Measurements from ENCODE around the gene PIAS4. TPM values are rescaled to one million over a fixed set of nuclear protein-coding genes. Genes with fewer than 3 reads are reported as not detected.

Gene PIAS4
- total RNA-seq, 1 donor from 2014 or later: 58.8 TPM

GRCh38 chr19:4030981-4031380, 23.4 kb downstream of the PIAS4 start:
- H3K9me3 Mint-ChIP-seq: no peaks in the 10 kb centered on the region
- DNase-seq (ENCODE audit: low read depth, low spot score): no peak
- TF ChIP-seq, protein P1, sequence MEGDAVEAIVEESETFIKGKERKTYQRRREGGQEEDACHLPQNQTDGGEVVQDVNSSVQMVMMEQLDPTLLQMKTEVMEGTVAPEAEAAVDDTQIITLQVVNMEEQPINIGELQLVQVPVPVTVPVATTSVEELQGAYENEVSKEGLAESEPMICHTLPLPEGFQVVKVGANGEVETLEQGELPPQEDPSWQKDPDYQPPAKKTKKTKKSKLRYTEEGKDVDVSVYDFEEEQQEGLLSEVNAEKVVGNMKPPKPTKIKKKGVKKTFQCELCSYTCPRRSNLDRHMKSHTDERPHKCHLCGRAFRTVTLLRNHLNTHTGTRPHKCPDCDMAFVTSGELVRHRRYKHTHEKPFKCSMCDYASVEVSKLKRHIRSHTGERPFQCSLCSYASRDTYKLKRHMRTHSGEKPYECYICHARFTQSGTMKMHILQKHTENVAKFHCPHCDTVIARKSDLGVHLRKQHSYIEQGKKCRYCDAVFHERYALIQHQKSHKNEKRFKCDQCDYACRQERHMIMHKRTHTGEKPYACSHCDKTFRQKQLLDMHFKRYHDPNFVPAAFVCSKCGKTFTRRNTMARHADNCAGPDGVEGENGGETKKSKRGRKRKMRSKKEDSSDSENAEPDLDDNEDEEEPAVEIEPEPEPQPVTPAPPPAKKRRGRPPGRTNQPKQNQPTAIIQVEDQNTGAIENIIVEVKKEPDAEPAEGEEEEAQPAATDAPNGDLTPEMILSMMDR (conservative IDR thresholded peaks at IDR 0.05): no peak

DNA sequence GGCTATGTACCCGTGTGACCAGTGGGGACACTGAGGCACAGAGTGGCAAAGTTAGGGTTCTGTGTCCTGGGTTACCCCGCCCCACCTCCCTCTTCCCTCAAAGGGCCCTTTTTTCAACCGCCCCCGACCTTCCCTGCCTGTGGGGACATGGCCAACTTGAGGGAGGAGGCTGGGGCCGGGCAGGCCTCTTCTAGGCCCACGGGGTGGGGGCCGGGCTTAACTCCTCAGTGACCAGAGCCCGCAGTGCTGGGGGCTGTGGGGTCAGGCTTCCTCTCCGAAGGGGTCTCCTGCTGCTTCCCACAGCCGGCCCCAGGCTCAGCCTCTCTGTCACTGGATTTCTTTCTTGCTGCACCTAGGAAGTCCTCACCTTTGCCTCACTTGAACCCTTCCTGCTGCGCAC, 23.9 kb downstream of the PIAS4 start:
- Mint-ChIP-seq H3K27ac (ENCODE audit: unreplicated experiment) (no peak overlapping the region), H3K4me1 (no peaks in the 10 kb centered on the region), H3K9me3 (no peaks in the 10 kb centered on the region), H3K4me3 (no peak overlapping the region), H3K27me3 (ENCODE audit: low read depth) (no peaks in the 10 kb centered on the region), H3K36me3 (ENCODE audit: low read depth) (peaks cover 3% of the 10 kb centered on the region)
- TF ChIP-seq, protein P1 (conservative IDR thresholded peaks at IDR 0.05): no peak
- DNase-seq (ENCODE audit: low read depth, low spot score): no peak

More at GRCh38 chr19:4030981-4031380, 23.4 kb downstream of the PIAS4 start:
- H3K27ac Mint-ChIP-seq (ENCODE audit: unreplicated experiment): no peak overlapping the region
- no peaks in the 10 kb centered on the region for H3K27me3 Mint-ChIP-seq (ENCODE audit: low read depth)
- no peak overlapping the region for H3K4me3 Mint-ChIP-seq
- no peaks in the 10 kb centered on the region for H3K4me1 Mint-ChIP-seq
- H3K36me3 Mint-ChIP-seq (ENCODE audit: low read depth): peaks cover 3% of the 10 kb centered on the region

DNA sequence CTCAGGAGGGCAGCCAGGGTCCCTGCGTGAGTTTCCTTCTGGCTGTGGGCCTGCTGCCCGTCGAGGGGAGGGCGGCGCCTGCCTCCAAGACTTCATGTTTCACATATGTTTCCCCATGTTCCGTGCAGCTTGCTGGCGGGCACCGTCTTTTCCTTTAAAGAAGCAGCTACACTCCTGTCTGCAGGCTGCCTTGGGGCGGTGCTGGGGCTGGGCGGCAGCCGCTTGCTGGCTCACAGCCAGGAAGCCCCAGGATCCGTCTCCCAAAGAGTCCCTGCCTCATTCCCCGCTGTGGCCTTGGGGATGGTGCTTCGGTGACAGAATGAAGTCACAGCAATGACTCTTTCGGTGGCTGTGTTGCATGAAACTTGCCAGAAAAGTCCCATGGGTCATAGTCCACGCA, 24.9 kb downstream of the PIAS4 start:
- H3K36me3 Mint-ChIP-seq (ENCODE audit: low read depth): peaks cover 3% of the 10 kb centered on the region
- no peak overlapping the region for H3K27ac Mint-ChIP-seq (ENCODE audit: unreplicated experiment)
- no peaks in the 10 kb centered on the region for H3K9me3 Mint-ChIP-seq
- TF ChIP-seq, protein P1 (conservative IDR thresholded peaks at IDR 0.05): no peak
- no peak for DNase-seq (ENCODE audit: low read depth, low spot score)
- H3K4me1 Mint-ChIP-seq: no peaks in the 10 kb centered on the region
- H3K4me3 Mint-ChIP-seq: no peak overlapping the region
- no peaks in the 10 kb centered on the region for H3K27me3 Mint-ChIP-seq (ENCODE audit: low read depth)

DNA sequence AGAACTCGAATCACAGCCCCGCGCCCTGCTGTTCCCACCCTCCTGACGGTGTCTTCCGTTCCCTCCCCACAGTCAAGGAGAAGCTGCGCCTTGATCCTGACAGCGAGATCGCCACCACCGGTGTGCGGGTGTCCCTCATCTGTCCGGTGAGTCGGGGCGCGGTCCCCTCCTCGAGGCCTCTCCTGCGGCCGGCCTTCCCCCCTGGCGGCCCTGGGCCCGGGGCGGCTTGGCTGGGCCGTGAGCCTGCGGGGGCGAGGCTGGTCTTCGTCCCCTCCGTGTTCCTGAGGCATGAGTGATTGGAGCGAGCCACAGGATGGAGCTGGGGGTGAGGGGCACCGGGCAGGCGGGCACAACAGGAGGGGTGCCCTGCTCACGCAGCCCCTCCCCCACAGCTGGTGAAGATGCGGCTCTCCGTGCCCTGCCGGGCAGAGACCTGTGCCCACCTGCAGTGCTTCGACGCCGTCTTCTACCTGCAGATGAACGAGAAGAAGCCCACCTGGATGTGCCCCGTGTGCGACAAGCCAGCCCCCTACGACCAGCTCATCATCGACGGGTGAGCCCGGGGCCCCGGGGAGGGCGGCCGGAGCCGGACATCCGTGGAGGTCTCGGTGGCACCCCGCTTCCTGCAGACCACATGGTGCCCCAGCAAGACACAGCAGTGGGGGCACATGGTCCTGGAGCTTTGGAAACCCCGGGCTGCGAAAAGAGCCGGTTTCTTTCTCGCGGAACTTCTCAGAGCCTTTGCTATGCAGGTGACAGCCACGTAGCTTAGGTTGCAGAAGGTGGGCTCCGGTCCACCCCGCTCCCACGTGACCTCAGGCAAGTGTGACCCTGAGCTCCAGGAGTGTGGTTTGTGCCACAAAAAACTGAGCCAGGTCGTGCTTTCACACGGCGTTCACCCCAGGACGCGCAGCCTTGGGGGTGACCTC, 25.8 kb downstream of the PIAS4 start:
- Mint-ChIP-seq H3K27me3 (ENCODE audit: low read depth) (no peaks in the 10 kb centered on the region), H3K4me3 (no peak overlapping the region), H3K36me3 (ENCODE audit: low read depth) (peaks cover 3% of the 10 kb centered on the region), H3K27ac (ENCODE audit: unreplicated experiment) (no peak overlapping the region), H3K4me1 (no peaks in the 10 kb centered on the region), H3K9me3 (no peaks in the 10 kb centered on the region)
- TF ChIP-seq, protein P1 (conservative IDR thresholded peaks at IDR 0.05): no peak
- DNase-seq (ENCODE audit: low read depth, low spot score): no peak

- no peak for DNase-seq (ENCODE audit: low read depth, low spot score)
- Mint-ChIP-seq H3K27me3 (ENCODE audit: low read depth) (no peaks in the 10 kb centered on the region), H3K4me3 (no peak overlapping the region), H3K4me1 (no peaks in the 10 kb centered on the region), H3K9me3 (no peaks in the 10 kb centered on the region), H3K27ac (ENCODE audit: unreplicated experiment) (peak overlapping the region; percentile 28), H3K36me3 (ENCODE audit: low read depth) (peaks cover 3% of the 10 kb centered on the region)
- TF ChIP-seq, protein P1 (conservative IDR thresholded peaks at IDR 0.05): no peak
These were observed 26.8 kb downstream of the PIAS4 start for GRCh38 chr19:4034048-4035017.

Data from neural crest cell (in vitro differentiated cells).